Caco-2 (cell line): Measurements from ENCODE around the gene SYT11. TPM values are rescaled to one million over a fixed set of nuclear protein-coding genes. Genes with fewer than 3 reads are reported as not detected.

Experiments
- BruUV-seq: library from RNA; stranded (reverse); fragments of 400-500 nt; replicated peaks from 2 replicates; lab custom pipeline; 2021; lab: Mats Ljungman, UMichigan
- CTCF ChIA-PET: fragments of 300-600 bp; sonication (Branson Sonifier 250); formaldehyde crosslinking; loops from one replicate; lab custom pipeline; 2022; ENCODE audit warnings: antibody characterized with exemption; lab: Charles Lee
- POLR2A ChIA-PET: fragments of 300-600 bp; sonication (Branson Sonifier 250); formaldehyde crosslinking; loops from one replicate; lab custom pipeline; 2022; ENCODE audit warnings: antibody characterized with exemption; lab: Charles Lee
- DNase-seq, 2 experiments: peaks; one replicate each; pipeline versions ENCODE4 v3.0.0 to v3.0.0-alpha.2; 2020 to 2022
- H3K27me3 ChIP-seq: replicated peaks from 2 replicates; pipeline ENCODE4 v1.6.0; 2011; ENCODE audit warnings: low read length; ENCODE audit not compliant: control insufficient read depth, insufficient read depth
- H3K36me3 ChIP-seq: 2 replicates; pipeline ENCODE4 v1.5.1; 2011; ENCODE audit warnings: low read length; ENCODE audit not compliant: control insufficient read depth, insufficient read depth
- H3K4me1 ChIP-seq: fragments of 250-450 bp; sonication (Bioruptor Pico); 2 replicates; pipeline ENCODE4 v1.5.1; 2020; ENCODE audit warnings: mild to moderate bottlenecking
- H3K4me3 ChIP-seq: 2 replicates; pipeline ENCODE4 v1.5.1; 2011; ENCODE audit warnings: low read depth, mild to moderate bottlenecking, control low read depth, low read length
- H3K9me3 ChIP-seq: fragments of 250-450 bp; sonication (Bioruptor Pico); 2 replicates; pipeline ENCODE4 v1.5.1; 2020; ENCODE audit warnings: mild to moderate bottlenecking, moderate library complexity
- H3K27ac Mint-ChIP-seq: one replicate; pipeline ENCODE4 v1.8.0; 2022; ENCODE audit warnings: mixed read lengths; ENCODE audit not compliant: unreplicated experiment
- H3K27me3 Mint-ChIP-seq: one replicate; pipeline ENCODE4 v1.8.0; 2022; ENCODE audit warnings: mixed read lengths; ENCODE audit not compliant: insufficient read depth, unreplicated experiment
- H3K36me3 Mint-ChIP-seq: one replicate; pipeline ENCODE4 v1.8.0; 2022; ENCODE audit warnings: mild to moderate bottlenecking, mixed read lengths; ENCODE audit not compliant: insufficient read depth, unreplicated experiment
- H3K4me1 Mint-ChIP-seq: one replicate; pipeline ENCODE4 v1.8.0; 2022; ENCODE audit warnings: low read depth, mixed read lengths; ENCODE audit not compliant: unreplicated experiment
- H3K4me3 Mint-ChIP-seq: one replicate; pipeline ENCODE4 v1.8.0; 2022; ENCODE audit warnings: mild to moderate bottlenecking, moderate library complexity, mixed read lengths; ENCODE audit not compliant: unreplicated experiment
- H3K9me3 Mint-ChIP-seq: one replicate; pipeline ENCODE4 v1.8.0; 2022; ENCODE audit warnings: mixed read lengths; ENCODE audit not compliant: unreplicated experiment
- CTCF ChIP-seq, 2 experiments: fragments of 200-600 bp in 1 of 2; IDR thresholded peaks; 1 replicate in 1 of 2; 2 replicates in 1 of 2; pipeline versions ENCODE4 v1.5.1 to v1.8.0; 2011 to 2022; ENCODE audit warnings: antibody characterized with exemption in 1 of 2, control low read depth in 1 of 2, inconsistent platforms in 1 of 2, low read depth in 1 of 2, low read length in 1 of 2, mild to moderate bottlenecking in 1 of 2, moderate library complexity in 1 of 2; ENCODE audit not compliant: insufficient read depth in 1 of 2, severe bottlenecking in 1 of 2, unreplicated experiment in 1 of 2
- intact Hi-C: fragments of 100-400 bp; cut with micrococcal nuclease; formaldehyde crosslinking; loops from one replicate; pipeline ENCODE4 v1.10.0; 2022; ENCODE audit not compliant: unreplicated experiment
- total RNA-seq: library from RNA; stranded (reverse); gene quantifications from 2 replicates; pipeline ENCODE4 v1.2.3, GENCODE V29; 2022

SYT11 gene
- total RNA-seq, 1 experiment from 2014 or later: 0.05 TPM

- Mint-ChIP-seq H3K4me3 (no peak overlapping the region), H3K27ac (no peak overlapping the region), H3K9me3 (no peaks in the 10 kb centered on the region), H3K36me3 (peaks cover 6% of the 10 kb centered on the region), H3K4me1 (no peaks in the 10 kb centered on the region), H3K27me3 (peaks cover 5% of the 10 kb centered on the region)
- H3K36me3 ChIP-seq: no peaks in the 10 kb centered on the region
- intact Hi-C loops: no loop called here
- no peak for TF ChIP-seq CTCF (IDR thresholded peaks at IDR 0.05; ENCODE audit: insufficient read depth in 1 of 2, low read depth in 1 of 2, low read length in 1 of 2, severe bottlenecking in 1 of 2, unreplicated experiment in 1 of 2)
- no TSS peak for BruUV-seq
- no peak overlapping the region for H3K4me3 ChIP-seq
- ChIA-PET CTCF (no interaction called here), POLR2A (no interaction called here)
- no peak for DNase-seq
- H3K4me1 ChIP-seq: peaks cover 6% of the 10 kb centered on the region
- no peaks in the 10 kb centered on the region for H3K9me3 ChIP-seq
- no peaks in the 10 kb centered on the region for H3K27me3 ChIP-seq
Observed at GRCh38 chr1:155861896-155862295, 2.5 kb downstream of the SYT11 start.

- no peaks in the 10 kb centered on the region for H3K4me1 ChIP-seq
- H3K36me3 ChIP-seq: no peaks in the 10 kb centered on the region
- no peak for TF ChIP-seq CTCF (IDR thresholded peaks at IDR 0.05; ENCODE audit: insufficient read depth in 1 of 2, low read depth in 1 of 2, low read length in 1 of 2, severe bottlenecking in 1 of 2, unreplicated experiment in 1 of 2)
- H3K27me3 Mint-ChIP-seq: peaks cover 5% of the 10 kb centered on the region
- H3K4me3 Mint-ChIP-seq: no peak overlapping the region
- no peaks in the 10 kb centered on the region for H3K4me1 Mint-ChIP-seq
- H3K36me3 Mint-ChIP-seq: no peaks in the 10 kb centered on the region
- H3K9me3 Mint-ChIP-seq: no peaks in the 10 kb centered on the region
- intact Hi-C loops: no loop called here
- CTCF ChIA-PET: no interaction called here
- H3K27me3 ChIP-seq: no peaks in the 10 kb centered on the region
- no peaks in the 10 kb centered on the region for H3K9me3 ChIP-seq
- no peak for DNase-seq
- POLR2A ChIA-PET: no interaction called here
- no peak overlapping the region for H3K27ac Mint-ChIP-seq
- BruUV-seq: no TSS peak
- no peak overlapping the region for H3K4me3 ChIP-seq
Observed at GRCh38 chr1:155864393-155864792, 5.0 kb downstream of the SYT11 start.

- Histone ChIP-seq H3K4me3 (no peak overlapping the region), H3K36me3 (no peaks in the 10 kb centered on the region), H3K27me3 (no peaks in the 10 kb centered on the region; the same call in 1 of the 2 replicates), H3K4me1 (no peaks in the 10 kb centered on the region), H3K9me3 (no peaks in the 10 kb centered on the region)
- CTCF ChIA-PET: no interaction called here
- DNase-seq: no peak
- H3K36me3 Mint-ChIP-seq: no peaks in the 10 kb centered on the region
- TF ChIP-seq CTCF (IDR thresholded peaks at IDR 0.05; ENCODE audit: insufficient read depth in 1 of 2, low read depth in 1 of 2, low read length in 1 of 2, severe bottlenecking in 1 of 2, unreplicated experiment in 1 of 2): no peak
- H3K27ac Mint-ChIP-seq: no peak overlapping the region
- H3K9me3 Mint-ChIP-seq: no peaks in the 10 kb centered on the region
- H3K4me3 Mint-ChIP-seq: no peak overlapping the region
- H3K27me3 Mint-ChIP-seq: peaks cover 3% of the 10 kb centered on the region
- BruUV-seq: no TSS peak
- no peaks in the 10 kb centered on the region for H3K4me1 Mint-ChIP-seq
- intact Hi-C loops: no loop called here
- POLR2A ChIA-PET: no interaction called here
Observed at GRCh38 chr1:155867766-155868165, 8.4 kb downstream of the SYT11 start.
